IMR-90 (cell line): ENCODE results near the gene PRAMEF11. TPM values are rescaled to one million over a fixed set of nuclear protein-coding genes. Genes with fewer than 3 reads are reported as not detected.
"Not testable (repeated sequence)": the region's sequence is repeated elsewhere in the genome, so short reads cannot be mapped to it uniquely, and the experiment has no call there.

Experiments
- ATAC-seq: fragments of 200-7000 bp; cut with Tn5 transposase; 2 replicates; pipeline ENCODE4 v1.9.1; 2020; ENCODE audit warnings: low read depth, mild to moderate bottlenecking, moderate library complexity
- BruUV-seq: library from RNA; stranded (reverse); fragments of 400-500 nt; replicated peaks from 2 replicates; lab custom pipeline; 2021; lab: Mats Ljungman, UMichigan
- CTCF ChIA-PET: fragments of 300-600 bp; formaldehyde crosslinking; extraction: SDS; loops from one replicate; lab custom pipeline; 2021; ENCODE audit warnings: antibody characterized with exemption; lab: Yijun Ruan, JAX
- POLR2A ChIA-PET: fragments of 300-600 bp; sonication (Branson Sonifier 250); formaldehyde crosslinking; loops from one replicate; lab custom pipeline; 2022; ENCODE audit warnings: antibody characterized with exemption; ENCODE audit not compliant: unreplicated experiment; lab: Charles Lee
- DNase-seq: peaks from one replicate; pipeline ENCODE4 v3.0.0; 2013
- H2AFZ ChIP-seq: replicated peaks from 2 replicates; pipeline ENCODE3; 2013; ENCODE audit warnings: low read length, mild to moderate bottlenecking; ENCODE audit not compliant: poor library complexity
- H2AK5ac ChIP-seq: 2 replicates; pipeline ENCODE4 v1.6.1; 2013; ENCODE audit warnings: low read depth, low read length, inconsistent platforms
- H2AK9ac ChIP-seq: replicated peaks from 2 replicates; pipeline ENCODE3; 2013; ENCODE audit warnings: mild to moderate bottlenecking, low read depth, low read length, moderate library complexity; ENCODE audit not compliant: poor library complexity
- H2BK120ac ChIP-seq: 2 replicates; pipeline ENCODE4 v1.6.1; 2013; ENCODE audit warnings: low read depth, low read length, inconsistent platforms
- H2BK15ac ChIP-seq: 3 replicates; pipeline ENCODE4 v1.6.1; 2013; ENCODE audit warnings: low read depth, low read length, inconsistent platforms
- H2BK20ac ChIP-seq: 2 replicates; pipeline ENCODE4 v1.6.1; 2013; ENCODE audit warnings: low read depth, mild to moderate bottlenecking, inconsistent platforms, low read length, moderate library complexity
- H2BK5ac ChIP-seq: 2 replicates; pipeline ENCODE4 v1.6.1; 2013; ENCODE audit warnings: mild to moderate bottlenecking, low read depth, low read length, inconsistent platforms; ENCODE audit not compliant: poor library complexity, severe bottlenecking
- H3K14ac ChIP-seq: replicated peaks from 2 replicates; pipeline ENCODE4 v1.6.1; 2013; ENCODE audit warnings: low read depth, low read length, inconsistent platforms
- H3K18ac ChIP-seq: 2 replicates; pipeline ENCODE4 v1.6.1; 2013; ENCODE audit warnings: low read depth, low read length, control low read depth
- H3K23ac ChIP-seq: 2 replicates; pipeline ENCODE4 v1.6.1; 2013; ENCODE audit warnings: low read depth, low read length, inconsistent platforms
- H3K27ac ChIP-seq: 2 replicates; pipeline ENCODE4 v1.5.1; 2013; ENCODE audit warnings: mild to moderate bottlenecking, control low read depth, low read length; ENCODE audit not compliant: insufficient read depth
- H3K27me3 ChIP-seq: 2 replicates; pipeline ENCODE4 v1.6.1; 2013; ENCODE audit warnings: low read length; ENCODE audit not compliant: control insufficient read depth, insufficient read depth
- H3K36me3 ChIP-seq: 2 replicates; pipeline ENCODE4 v1.6.1; 2013; ENCODE audit warnings: low read length, mixed read lengths; ENCODE audit not compliant: control insufficient read depth, insufficient read depth
- H3K4ac ChIP-seq: 2 replicates; pipeline ENCODE4 v1.6.1; 2013; ENCODE audit warnings: low read depth, low read length, inconsistent platforms
- H3K4me1 ChIP-seq: 2 replicates; pipeline ENCODE4 v1.6.1; 2013; ENCODE audit warnings: low read length, mixed read lengths; ENCODE audit not compliant: control insufficient read depth, insufficient read depth
- H3K4me2 ChIP-seq: 2 replicates; pipeline ENCODE4 v1.6.1; 2013; ENCODE audit warnings: low read depth, mild to moderate bottlenecking, control low read depth, low read length, moderate library complexity
- H3K4me3 ChIP-seq: 2 replicates; pipeline ENCODE4 v1.5.1; 2013; ENCODE audit warnings: low read depth, mild to moderate bottlenecking, control low read depth, low read length, moderate library complexity; ENCODE audit not compliant: insufficient read depth
- H3K56ac ChIP-seq: 2 replicates; pipeline ENCODE4 v1.6.1; 2013; ENCODE audit warnings: low read length, inconsistent platforms; ENCODE audit not compliant: insufficient read depth; ENCODE audit errors: extremely low read depth
- H3K79me1 ChIP-seq, 2 experiments: 2 replicates each; pipeline ENCODE4 v1.6.1; 2013; ENCODE audit warnings: low read length in 2 of 2, inconsistent platforms in 1 of 2, low read depth in 1 of 2
- H3K9ac ChIP-seq: 2 replicates; pipeline ENCODE4 v1.6.1; 2013; ENCODE audit warnings: low read depth, low read length, control low read depth
- H3K9me1 ChIP-seq: 2 replicates; pipeline ENCODE4 v1.6.1; 2013; ENCODE audit warnings: low read length, inconsistent platforms; ENCODE audit not compliant: insufficient read depth
- H3K9me3 ChIP-seq: 2 replicates; pipeline ENCODE4 v1.6.1; 2013; ENCODE audit warnings: low read length; ENCODE audit not compliant: control insufficient read depth, insufficient read depth
- H4K20me1 ChIP-seq: 2 replicates; pipeline ENCODE4 v1.6.1; 2013; ENCODE audit warnings: low read length, inconsistent platforms; ENCODE audit not compliant: insufficient read depth
- H4K5ac ChIP-seq: 2 replicates; pipeline ENCODE4 v1.6.1; 2013; ENCODE audit warnings: mild to moderate bottlenecking, low read depth, low read length, control low read depth
- H4K8ac ChIP-seq, 2 experiments: 2 replicates each; pipeline ENCODE4 v1.6.1; 2013; ENCODE audit warnings: low read depth in 2 of 2, low read length in 2 of 2, control low read depth in 1 of 2, inconsistent platforms in 1 of 2
- H4K91ac ChIP-seq: 2 replicates; pipeline ENCODE4 v1.6.1; 2013; ENCODE audit warnings: low read depth, low read length, inconsistent platforms; ENCODE audit not compliant: insufficient read depth
- WGBS, 2 experiments: methylation state at CpG; one replicate each; pipeline versions ENCODE4 v1.1.5 to v1.1.7; 2013; ENCODE audit warnings: missing lambda C conversion rate in 2 of 2; ENCODE audit not compliant: insufficient read length in 1 of 2; ENCODE audit errors: extremely low coverage in 2 of 2; 5-methylcytosine and 5-hydroxymethylcytosine counted together
- dilution Hi-C: fragments of 300-500 bp; cut with HindIII; formaldehyde crosslinking; loops from one replicate; pipeline ENCODE4 v1.14.3; 2018; ENCODE audit warnings: low sequenced_read_pairs; ENCODE audit not compliant: unreplicated experiment
- in situ Hi-C: fragments of 300-500 bp; cut with MboI; formaldehyde crosslinking; loops from 3 replicates; pipeline ENCODE4 v1.14.3; 2019; ENCODE audit warnings: low sequenced_read_pairs, inconsistent platforms, mixed read lengths
- intact Hi-C: fragments of 100-400 bp; cut with micrococcal nuclease; formaldehyde crosslinking; loops from 2 replicates; pipeline ENCODE4 v1.10.0; 2022
- polyA plus RNA-seq, 3 experiments: library from polyadenylated mRNA; depleted of rRNA; stranded (reverse); fragments of >200 nt; gene quantifications; 2 replicates each; pipeline ENCODE4 v1.2.3, GENCODE V29; 2012; ENCODE audit warnings: low replicate concordance in 1 of 3
- total RNA-seq: library from RNA; depleted of rRNA; stranded (reverse); fragments of >200 nt; gene quantifications from 2 replicates; pipeline ENCODE4 v1.2.3, GENCODE V29; 2012

Gene PRAMEF11
- total and polyA plus RNA-seq, 2 of the 4 experiments (the other 2 are of a cell fraction), result not detected

GRCh38 chr1:12783783-12784182, 47.4 kb downstream of the PRAMEF11 start:
- not testable (repeated sequence) for H3K4me3 ChIP-seq, H3K9me3 ChIP-seq

GRCh38 chr1:12781488-12781887, 49.7 kb downstream of the PRAMEF11 start:
- not testable (repeated sequence) for H3K79me1 ChIP-seq

More at GRCh38 chr1:12783783-12784182, 47.4 kb downstream of the PRAMEF11 start:
- H3K27ac ChIP-seq, dilution Hi-C loops, H2AFZ ChIP-seq, H3K18ac ChIP-seq, H2BK15ac ChIP-seq, ATAC-seq, H3K27me3 ChIP-seq, H2BK20ac ChIP-seq, H4K20me1 ChIP-seq, H4K91ac ChIP-seq, H2BK120ac ChIP-seq, H3K23ac ChIP-seq, H2AK5ac ChIP-seq, DNase-seq, H3K9ac ChIP-seq, H3K4me2 ChIP-seq, in situ Hi-C loops, H3K56ac ChIP-seq, H4K8ac ChIP-seq, H3K79me1 ChIP-seq, H3K14ac ChIP-seq, H2AK9ac ChIP-seq, H4K5ac ChIP-seq, H3K4me1 ChIP-seq, CTCF ChIA-PET, H2BK5ac ChIP-seq, intact Hi-C loops, H3K9me1 ChIP-seq, H3K36me3 ChIP-seq, H3K4ac ChIP-seq, BruUV-seq, POLR2A ChIA-PET: not testable (repeated sequence)
- WGBS, 2 experiments, result no CpG with 5 or more reads among the region's 7 CpGs

More at GRCh38 chr1:12781488-12781887, 49.7 kb downstream of the PRAMEF11 start:
- dilution Hi-C loops, H3K4me1 ChIP-seq, H2BK5ac ChIP-seq, H3K4me3 ChIP-seq, H3K27me3 ChIP-seq, H4K91ac ChIP-seq, H3K56ac ChIP-seq, H2AFZ ChIP-seq, DNase-seq, H3K27ac ChIP-seq, H3K9ac ChIP-seq, H4K8ac ChIP-seq, H2BK15ac ChIP-seq, H2AK9ac ChIP-seq, H3K9me1 ChIP-seq, H4K20me1 ChIP-seq, H3K14ac ChIP-seq, H3K18ac ChIP-seq, in situ Hi-C loops, CTCF ChIA-PET, H2BK20ac ChIP-seq, H3K23ac ChIP-seq, ATAC-seq, H3K4ac ChIP-seq, H3K4me2 ChIP-seq, H2AK5ac ChIP-seq, BruUV-seq, H4K5ac ChIP-seq, intact Hi-C loops, H3K36me3 ChIP-seq, H2BK120ac ChIP-seq, POLR2A ChIA-PET: not testable (repeated sequence)
- WGBS, 2 experiments, result no CpG with 5 or more reads among the region's 5 CpGs
- peaks cover 12% of the 10 kb centered on the region; the same call in 1 of the 2 replicates for H3K9me3 ChIP-seq
